Measurements from ENCODE around the gene OXSR1.
"Not testable (repeated sequence)": the region's sequence is repeated elsewhere in the genome, so short reads cannot be mapped to it uniquely, and the experiment has no call there.

The OXSR1 gene

GRCh38 chr3:38177181-38177580 lies 11.8 kb downstream of the OXSR1 start:
- no peak for TF ChIP-seq CTCF (IDR thresholded peaks at IDR 0.05; ENCODE audit: extremely low read depth, missing control alignments)

DNA sequence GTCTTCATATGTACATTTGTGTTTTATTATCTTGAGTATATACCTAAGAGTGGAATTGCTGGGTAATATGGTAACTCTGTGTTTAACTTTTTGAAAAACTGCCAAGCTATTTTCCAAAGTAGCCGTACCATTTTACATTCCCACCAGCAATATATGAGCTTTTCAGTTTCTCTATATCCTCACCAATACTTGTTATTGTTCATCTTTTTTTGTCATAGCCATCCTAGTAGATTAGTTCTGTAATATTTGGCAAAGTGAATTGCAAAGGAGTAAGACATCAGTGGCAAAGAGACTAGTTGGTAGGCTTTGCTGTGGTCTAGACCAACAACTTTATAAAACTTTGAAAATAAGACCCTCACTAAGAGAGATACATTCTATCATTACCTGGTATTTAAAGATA lies 21.4 kb downstream of the OXSR1 start:
- no peak for TF ChIP-seq CTCF (IDR thresholded peaks at IDR 0.05; ENCODE audit: extremely low read depth, missing control alignments)
- DNase-seq (ENCODE audit: low spot score), result no peak

More at GRCh38 chr3:38177181-38177580, 11.8 kb downstream of the OXSR1 start:
- no peak for DNase-seq (ENCODE audit: low spot score)

DNA sequence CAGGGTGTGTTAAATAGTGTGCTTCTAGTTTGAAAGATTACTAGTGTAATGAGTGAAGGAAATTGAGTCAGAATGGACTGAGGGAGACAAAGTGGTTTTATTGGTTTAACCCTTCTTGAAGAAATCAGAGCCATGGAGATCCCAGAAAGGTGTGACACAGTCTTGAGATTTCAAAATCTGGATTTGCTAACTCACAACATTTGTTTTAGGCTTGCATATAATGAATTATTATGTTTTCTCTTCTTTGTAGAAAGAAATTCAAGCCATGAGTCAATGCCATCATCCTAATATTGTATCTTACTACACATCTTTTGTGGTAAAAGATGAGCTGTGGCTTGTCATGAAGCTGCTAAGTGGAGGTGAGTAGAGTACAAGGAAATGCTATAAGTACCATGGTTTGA lies 25.1 kb downstream of the OXSR1 start:
- no peak for TF ChIP-seq CTCF (IDR thresholded peaks at IDR 0.05; ENCODE audit: extremely low read depth, missing control alignments)
- DNase-seq (ENCODE audit: low spot score), result no peak

- DNase-seq (ENCODE audit: low spot score), result not testable (repeated sequence)
Measured at GRCh38 chr3:38202931-38203330, 37.6 kb downstream of the OXSR1 start.

- TF ChIP-seq CTCF (IDR thresholded peaks at IDR 0.05; ENCODE audit: extremely low read depth, missing control alignments), result no peak
Measured at GRCh38 chr3:38203690-38204089, 38.4 kb downstream of the OXSR1 start.

DNA sequence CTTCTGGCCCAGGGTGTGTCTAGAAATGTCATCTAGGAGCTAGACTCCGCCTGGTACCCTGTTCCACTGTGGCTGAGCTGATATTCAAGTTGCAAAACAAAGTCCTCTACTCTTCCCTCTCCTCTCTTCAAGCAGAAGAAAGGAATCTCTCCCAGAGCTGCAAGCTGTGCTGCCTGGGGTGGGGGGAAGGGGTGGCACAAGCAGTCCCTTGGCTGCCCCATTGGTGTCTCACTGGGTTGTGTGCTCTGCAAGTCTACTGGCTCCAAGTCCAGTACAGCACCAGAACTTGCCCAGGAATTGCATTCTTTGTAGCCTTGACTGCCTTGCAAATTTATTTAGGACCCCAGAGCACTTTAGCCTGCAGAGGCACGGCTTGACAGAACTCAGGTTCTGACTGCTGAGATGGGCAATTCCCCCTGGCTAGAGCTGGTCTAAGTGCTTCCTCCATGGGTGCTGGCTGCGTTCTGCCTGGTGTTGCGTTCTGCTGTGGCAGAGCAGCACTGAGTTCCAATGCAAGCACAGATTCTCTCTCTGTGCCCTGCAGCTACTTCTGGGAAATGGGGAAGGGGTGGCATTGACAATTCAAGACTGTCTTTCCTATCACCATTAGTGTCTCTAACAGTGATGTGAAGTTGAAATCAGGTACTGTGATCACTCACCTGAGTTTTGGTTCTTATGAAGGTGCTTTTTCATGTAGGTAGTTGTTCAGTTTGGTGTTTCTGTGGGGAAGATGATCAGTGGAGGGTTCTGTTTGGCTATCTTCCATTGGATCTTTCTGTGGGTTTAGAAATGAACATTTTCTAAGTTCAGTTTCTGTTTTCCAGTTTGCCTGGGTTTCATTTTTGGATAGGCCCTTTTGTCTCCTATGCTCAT lies 39.5 kb downstream of the OXSR1 start:
- no peak for TF ChIP-seq CTCF (IDR thresholded peaks at IDR 0.05; ENCODE audit: extremely low read depth, missing control alignments)
- DNase-seq (ENCODE audit: low spot score), result no peak

More at GRCh38 chr3:38203690-38204089, 38.4 kb downstream of the OXSR1 start:
- DNase-seq (ENCODE audit: low spot score), result no peak

- TF ChIP-seq CTCF (IDR thresholded peaks at IDR 0.05; ENCODE audit: extremely low read depth, missing control alignments), result no peak
- DNase-seq (ENCODE audit: low spot score), result no peak
Measured at GRCh38 chr3:38205472-38205805, 40.1 kb downstream of the OXSR1 start.
